OCI-LY3 (cell line): ENCODE measurements around the gene EGR4.

Experiments used
- H2AFZ ChIP-seq: fragments of 200-600, 300-600 bp; shearing (Covaris generic); 2 replicates; pipeline ENCODE4 v1.6.0; 2014; ENCODE audit warnings: antibody characterized with exemption, low read depth, low read length
- H3K27ac ChIP-seq: fragments of 200-600, 300-600 bp; sonication (generic); 2 replicates; pipeline ENCODE4 v1.5.1; 2014; ENCODE audit warnings: mild to moderate bottlenecking, low read length, moderate library complexity, mixed read lengths
- H3K27me3 ChIP-seq: fragments of 200-600, 300-600 bp; sonication (generic); 2 replicates; pipeline ENCODE4 v1.6.1; 2014; ENCODE audit warnings: low read depth, low read length, mixed read lengths
- H3K36me3 ChIP-seq: fragments of 200-600, 300-600 bp; sonication (generic); replicated peaks from 2 replicates; pipeline ENCODE3; 2014; ENCODE audit warnings: low read depth, low read length, mixed read lengths
- H3K4me1 ChIP-seq: fragments of 300-600, 200-600 bp; sonication (generic); 2 replicates; pipeline ENCODE4 v1.6.1; 2014; ENCODE audit warnings: low read length, mixed read lengths
- H3K4me2 ChIP-seq: fragments of 200-600, 300-600 bp; sonication (generic); 2 replicates; pipeline ENCODE4 v1.6.1; 2014; ENCODE audit warnings: low read length, mixed read lengths
- H3K4me3 ChIP-seq: fragments of 300-600, 200-600 bp; sonication (generic); 2 replicates; pipeline ENCODE4 v1.5.1; 2014; ENCODE audit warnings: antibody characterized with exemption, mild to moderate bottlenecking, low read length, moderate library complexity
- H3K79me2 ChIP-seq: fragments of 300-600, 200-600 bp; shearing (Covaris generic); 2 replicates; pipeline ENCODE4 v1.6.1; 2014; ENCODE audit warnings: mild to moderate bottlenecking, low read length, mixed read lengths
- H3K9ac ChIP-seq: fragments of 300-600, 200-600 bp; shearing (Covaris generic); 2 replicates; pipeline ENCODE4 v1.6.0; 2014; ENCODE audit warnings: mild to moderate bottlenecking, low read length, moderate library complexity
- H3K9me3 ChIP-seq: fragments of 200-600, 300-600 bp; shearing (Covaris generic); 2 replicates; pipeline ENCODE4 v1.6.1; 2014; ENCODE audit warnings: low read length, mixed read lengths; ENCODE audit not compliant: insufficient read depth
- H4K20me1 ChIP-seq: fragments of 200-600, 300-600 bp; sonication (generic); 2 replicates; pipeline ENCODE4 v1.6.1; 2016; ENCODE audit warnings: low read length, mixed read lengths; ENCODE audit not compliant: insufficient read depth
- CTCF ChIP-seq: fragments of 200-600, 300-600 bp; sonication (generic); IDR thresholded peaks from 2 replicates; pipeline ENCODE4 v1.5.1; 2014; ENCODE audit warnings: antibody characterized with exemption, low read length, low read depth
- EZH2phosphoT487 ChIP-seq: fragments of 200-600 bp; shearing (Covaris generic); IDR thresholded peaks from 2 replicates; pipeline ENCODE4 v1.6.1; 2018; ENCODE audit warnings: antibody characterized with exemption, mixed run types, low read depth

EGR4 gene

DNA sequence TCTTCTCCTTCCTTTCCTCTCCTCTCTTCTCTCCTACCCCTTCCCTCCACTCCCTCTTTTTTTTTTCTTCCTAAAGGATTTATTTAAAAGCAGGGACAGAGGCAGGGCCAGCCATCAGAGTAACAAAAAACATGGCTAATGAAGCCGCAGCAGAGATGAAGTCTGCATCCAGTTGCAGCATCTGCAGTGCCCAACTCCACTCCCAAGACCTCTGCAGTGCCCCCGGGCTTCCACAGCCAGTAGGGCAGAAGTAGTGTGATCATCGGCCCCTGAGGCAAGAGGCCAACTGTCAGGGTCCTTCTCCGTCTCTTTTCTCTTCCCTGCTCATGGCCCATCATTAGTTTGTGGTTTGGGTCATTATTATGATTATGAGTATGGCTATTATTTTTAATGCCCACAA, 4.2 kb upstream of the EGR4 start:
- H3K9me3 ChIP-seq: no peaks in the 10 kb centered on the region
- H4K20me1 ChIP-seq: no peaks in the 10 kb centered on the region
- no peaks in the 10 kb centered on the region for H3K4me1 ChIP-seq
- TF ChIP-seq EZH2phosphoT487 (no peak), CTCF (no peak)
- H3K27ac ChIP-seq: no peak overlapping the region
- no peaks in the 10 kb centered on the region for H3K36me3 ChIP-seq
- peaks cover 39% of the 10 kb centered on the region for H3K27me3 ChIP-seq
- no peak overlapping the region for H3K4me3 ChIP-seq
- H3K4me2 ChIP-seq: no peak overlapping the region
- no peak overlapping the region for H3K9ac ChIP-seq
- H2AFZ ChIP-seq: no peak overlapping the region
- no peaks in the 10 kb centered on the region for H3K79me2 ChIP-seq

GRCh38 chr2:73297151-73297559, 3.8 kb upstream of the EGR4 start:
- Histone ChIP-seq H3K79me2 (no peaks in the 10 kb centered on the region), H3K27ac (no peak overlapping the region), H3K4me2 (no peak overlapping the region), H3K36me3 (no peaks in the 10 kb centered on the region), H2AFZ (no peak overlapping the region), H3K9me3 (no peaks in the 10 kb centered on the region), H3K4me3 (no peak overlapping the region), H4K20me1 (no peaks in the 10 kb centered on the region), H3K27me3 (peaks cover 40% of the 10 kb centered on the region), H3K9ac (no peak overlapping the region), H3K4me1 (no peaks in the 10 kb centered on the region)
- no peak for TF ChIP-seq EZH2phosphoT487
- no peak for TF ChIP-seq CTCF

GRCh38 chr2:73295751-73296400, 2.5 kb upstream of the EGR4 start:
- Histone ChIP-seq H3K9me3 (no peaks in the 10 kb centered on the region), H3K79me2 (no peaks in the 10 kb centered on the region), H4K20me1 (no peaks in the 10 kb centered on the region), H2AFZ (no peak overlapping the region), H3K9ac (no peak overlapping the region), H3K27ac (no peak overlapping the region), H3K4me1 (no peaks in the 10 kb centered on the region), H3K4me2 (no peak overlapping the region), H3K27me3 (peaks cover 40% of the 10 kb centered on the region), H3K4me3 (no peak overlapping the region), H3K36me3 (no peaks in the 10 kb centered on the region)
- TF ChIP-seq EZH2phosphoT487 (no peak), CTCF (no peak)

DNA sequence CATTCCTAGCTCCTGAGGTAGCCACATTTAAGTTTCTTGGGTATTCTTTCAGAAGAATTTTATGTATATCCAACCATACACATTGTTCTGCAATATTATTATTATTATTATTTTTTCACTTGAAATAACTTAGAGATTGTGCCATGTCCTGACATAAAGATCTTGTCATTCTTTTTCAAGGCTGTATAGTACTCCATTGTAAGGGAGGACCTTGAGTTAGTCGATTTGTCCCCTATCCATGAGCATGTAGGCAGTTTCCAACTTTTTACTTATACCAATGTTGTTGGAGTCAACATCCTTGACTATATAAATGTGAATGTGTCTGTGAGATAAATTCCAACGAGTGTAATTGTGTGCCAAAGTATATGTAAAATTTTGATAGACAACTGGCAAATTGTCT, 891 bp upstream of the EGR4 start:
- no peak overlapping the region for H3K27ac ChIP-seq
- TF ChIP-seq CTCF (no peak), EZH2phosphoT487 (no peak)
- no peaks in the 10 kb centered on the region for H3K79me2 ChIP-seq
- H3K4me1 ChIP-seq: no peaks in the 10 kb centered on the region
- peak overlapping the region; percentile 84 for H3K4me3 ChIP-seq
- H3K9ac ChIP-seq: no peak overlapping the region; the same call in 1 of the 2 replicates
- no peak overlapping the region for H2AFZ ChIP-seq
- H3K9me3 ChIP-seq: no peaks in the 10 kb centered on the region
- peak overlapping the region; percentile 77 for H3K4me2 ChIP-seq
- no peaks in the 10 kb centered on the region for H4K20me1 ChIP-seq
- no peaks in the 10 kb centered on the region for H3K36me3 ChIP-seq
- H3K27me3 ChIP-seq: peaks cover 40% of the 10 kb centered on the region
